ENCODE results near the gene TARP.

The TARP gene

DNA sequence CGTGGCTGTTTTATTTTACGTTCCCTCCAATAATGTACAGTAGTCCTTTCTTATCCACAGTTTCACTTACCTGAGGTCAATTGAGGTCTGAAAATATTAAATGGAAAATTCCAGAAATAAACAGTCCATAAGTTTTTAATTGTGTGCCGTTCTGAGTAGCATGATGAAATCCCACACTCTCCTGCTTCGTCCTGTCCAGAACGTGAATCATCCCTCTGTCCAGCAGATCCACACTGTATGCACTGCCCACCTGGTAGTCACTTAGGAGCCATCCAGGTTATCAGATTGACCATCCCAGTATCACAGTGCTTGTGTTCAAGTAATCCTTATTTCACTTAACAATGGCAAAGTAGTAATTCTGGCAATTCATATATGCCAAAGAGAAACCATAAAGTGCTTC lies 49.0 kb downstream of the TARP start:
- H2AFZ ChIP-seq: no peak overlapping the region
- H3K79me2 ChIP-seq: no peaks in the 10 kb centered on the region
- H3K9me2 ChIP-seq (replicated peaks; ENCODE audit: insufficient read depth): no peaks in the 10 kb centered on the region
- no peak for DNase-seq (ENCODE audit: low spot score)
- no peaks in the 10 kb centered on the region for H4K20me1 ChIP-seq (ENCODE audit: insufficient read depth, poor library complexity, severe bottlenecking)
- H3K4me3 ChIP-seq: no peak overlapping the region
- no peak overlapping the region for H3K4me2 ChIP-seq
- TF ChIP-seq EZH2phosphoT487 (IDR thresholded peaks at IDR 0.05; ENCODE audit: low read depth, severe bottlenecking, unreplicated experiment): no peak
- TF ChIP-seq CTCF (IDR thresholded peaks at IDR 0.05; ENCODE audit: poor library complexity): no peak
- no peak for TF ChIP-seq EZH2 (IDR thresholded peaks at IDR 0.05; ENCODE audit: borderline replicate concordance)
- no peak overlapping the region for H3K27ac ChIP-seq
- H3K27me3 ChIP-seq: no peaks in the 10 kb centered on the region
- H3K9me3 ChIP-seq (ENCODE audit: low read depth): no peaks in the 10 kb centered on the region
- WGBS (ENCODE audit: low lambda C conversion rate, missing lambda C conversion rate): 93% methylated on average over 5 of the region's 5 CpGs
- no peaks in the 10 kb centered on the region for H3K4me1 ChIP-seq (ENCODE audit: insufficient read depth)
- no peaks in the 10 kb centered on the region for H3K36me3 ChIP-seq (replicated peaks; ENCODE audit: insufficient read depth, low read depth)

GRCh38 chr7:38223306-38223705 lies 50.1 kb downstream of the TARP start:
- no peaks in the 10 kb centered on the region for H4K20me1 ChIP-seq (ENCODE audit: insufficient read depth, poor library complexity, severe bottlenecking)
- H3K9me2 ChIP-seq (replicated peaks; ENCODE audit: insufficient read depth): no peaks in the 10 kb centered on the region
- no peak overlapping the region for H3K4me2 ChIP-seq
- no peaks in the 10 kb centered on the region for H3K4me1 ChIP-seq (ENCODE audit: insufficient read depth)
- H2AFZ ChIP-seq: no peak overlapping the region
- H3K79me2 ChIP-seq: no peaks in the 10 kb centered on the region
- WGBS (ENCODE audit: low lambda C conversion rate, missing lambda C conversion rate): 100% methylated on average over 2 of the region's 2 CpGs
- TF ChIP-seq EZH2 (IDR thresholded peaks at IDR 0.05; ENCODE audit: borderline replicate concordance) (no peak), EZH2phosphoT487 (IDR thresholded peaks at IDR 0.05; ENCODE audit: low read depth, severe bottlenecking, unreplicated experiment) (no peak), CTCF (IDR thresholded peaks at IDR 0.05; ENCODE audit: poor library complexity) (no peak)
- no peak for DNase-seq (ENCODE audit: low spot score)
- H3K27ac ChIP-seq: no peak overlapping the region
- no peaks in the 10 kb centered on the region for H3K27me3 ChIP-seq
- H3K9me3 ChIP-seq (ENCODE audit: low read depth): no peaks in the 10 kb centered on the region
- no peaks in the 10 kb centered on the region for H3K36me3 ChIP-seq (replicated peaks; ENCODE audit: insufficient read depth, low read depth)
- no peak overlapping the region for H3K4me3 ChIP-seq

GRCh38 chr7:38222481-38223096 lies 50.8 kb downstream of the TARP start:
- Histone ChIP-seq H3K79me2 (no peaks in the 10 kb centered on the region), H3K4me2 (no peak overlapping the region), H3K4me1 (ENCODE audit: insufficient read depth) (no peaks in the 10 kb centered on the region), H4K20me1 (ENCODE audit: insufficient read depth, poor library complexity, severe bottlenecking) (no peaks in the 10 kb centered on the region), H3K9me2 (replicated peaks; ENCODE audit: insufficient read depth) (no peaks in the 10 kb centered on the region), H2AFZ (no peak overlapping the region), H3K27me3 (no peaks in the 10 kb centered on the region), H3K27ac (no peak overlapping the region), H3K9me3 (ENCODE audit: low read depth) (no peaks in the 10 kb centered on the region), H3K36me3 (replicated peaks; ENCODE audit: insufficient read depth, low read depth) (no peaks in the 10 kb centered on the region), H3K4me3 (no peak overlapping the region)
- DNase-seq (ENCODE audit: low spot score): peak; percentile 74
- 76% methylated on average over 5 of the region's 5 CpGs for WGBS (ENCODE audit: low lambda C conversion rate, missing lambda C conversion rate)
- TF ChIP-seq EZH2phosphoT487 (IDR thresholded peaks at IDR 0.05; ENCODE audit: low read depth, severe bottlenecking, unreplicated experiment) (no peak), CTCF (IDR thresholded peaks at IDR 0.05; ENCODE audit: poor library complexity) (peak; percentile 83)

GRCh38 chr7:38220452-38220851 lies 53.0 kb downstream of the TARP start:
- no peak overlapping the region for H3K27ac ChIP-seq
- no peak overlapping the region for H3K4me2 ChIP-seq
- no peaks in the 10 kb centered on the region for H4K20me1 ChIP-seq (ENCODE audit: insufficient read depth, poor library complexity, severe bottlenecking)
- H3K27me3 ChIP-seq: no peaks in the 10 kb centered on the region
- DNase-seq (ENCODE audit: low spot score): no peak
- H3K79me2 ChIP-seq: no peaks in the 10 kb centered on the region
- no peak overlapping the region for H2AFZ ChIP-seq
- H3K9me2 ChIP-seq (replicated peaks; ENCODE audit: insufficient read depth): no peaks in the 10 kb centered on the region
- no peak overlapping the region for H3K4me3 ChIP-seq
- no peaks in the 10 kb centered on the region for H3K9me3 ChIP-seq (ENCODE audit: low read depth)
- peaks cover 2% of the 10 kb centered on the region for H3K4me1 ChIP-seq (ENCODE audit: insufficient read depth)
- TF ChIP-seq EZH2phosphoT487 (IDR thresholded peaks at IDR 0.05; ENCODE audit: low read depth, severe bottlenecking, unreplicated experiment) (no peak), CTCF (IDR thresholded peaks at IDR 0.05; ENCODE audit: poor library complexity) (no peak), EZH2 (IDR thresholded peaks at IDR 0.05; ENCODE audit: borderline replicate concordance) (no peak)
- no peaks in the 10 kb centered on the region for H3K36me3 ChIP-seq (replicated peaks; ENCODE audit: insufficient read depth, low read depth)
- 95% methylated on average over 3 of the region's 3 CpGs for WGBS (ENCODE audit: low lambda C conversion rate, missing lambda C conversion rate)

Measured in hepatocyte (in vitro differentiated cells).